GDM1 (cell line): ENCODE data around the gene TOMM34.

Source experiments
- DNase-seq: peaks from one replicate; lab custom pipeline; 2025; lab: John Stamatoyannopoulos, UW

Gene TOMM34

GRCh38 chr20:44932916-44933315 lies 27.3 kb downstream of the TOMM34 start:
- no peak for DNase-seq

GRCh38 chr20:44931911-44932310 lies 28.3 kb downstream of the TOMM34 start:
- DNase-seq: no peak

- DNase-seq: no peak
Measured at GRCh38 chr20:44930517-44931168, 29.6 kb downstream of the TOMM34 start.

GRCh38 chr20:44928595-44928994 lies 31.6 kb downstream of the TOMM34 start:
- no peak for DNase-seq

GRCh38 chr20:44924541-44924940 lies 35.7 kb downstream of the TOMM34 start:
- DNase-seq: no peak

- DNase-seq: no peak
Measured at GRCh38 chr20:44921447-44921846, 38.8 kb downstream of the TOMM34 start.

GRCh38 chr20:44918761-44919160 lies 41.4 kb downstream of the TOMM34 start:
- DNase-seq: no peak

GRCh38 chr20:44918342-44918741 lies 41.9 kb downstream of the TOMM34 start:
- no peak for DNase-seq

GRCh38 chr20:44917399-44917798 lies 42.8 kb downstream of the TOMM34 start:
- no peak for DNase-seq

- DNase-seq: no peak
Measured at GRCh38 chr20:44916586-44916985, 43.6 kb downstream of the TOMM34 start.

GRCh38 chr20:44914924-44915323 lies 45.3 kb downstream of the TOMM34 start:
- DNase-seq: no peak

- no peak for DNase-seq
Measured at GRCh38 chr20:44912189-44912588, 48.0 kb downstream of the TOMM34 start.

- DNase-seq: no peak
Measured at GRCh38 chr20:44911264-44911921, 48.8 kb downstream of the TOMM34 start.

GRCh38 chr20:44910690-44911262 lies 49.4 kb downstream of the TOMM34 start:
- DNase-seq: no peak

- DNase-seq: no peak
Measured at GRCh38 chr20:44909872-44910689, 50.1 kb downstream of the TOMM34 start, which contains the start of gene PABPC1L. TSS of gene PABPC1L (plus strand) at chr20:44910060. CDS start at chr20:44910144, 84 bp downstream.

GRCh38 chr20:44908987-44909871 lies 51.0 kb downstream of the TOMM34 start:
- DNase-seq: no peak

- DNase-seq: no peak
Measured at GRCh38 chr20:44904377-44904776, 55.8 kb downstream of the TOMM34 start.

- DNase-seq: no peak
Measured at GRCh38 chr20:44901974-44902373, 58.2 kb downstream of the TOMM34 start.

GRCh38 chr20:44900231-44900854 lies 59.9 kb downstream of the TOMM34 start:
- no peak for DNase-seq

GRCh38 chr20:44897133-44897532 lies 63.1 kb downstream of the TOMM34 start:
- DNase-seq: no peak

GRCh38 chr20:44896583-44896982 lies 63.6 kb downstream of the TOMM34 start:
- DNase-seq: no peak
